ENCODE measurements around the gene PLS3. TPM values are rescaled to one million over a fixed set of nuclear protein-coding genes. Genes with fewer than 3 reads are reported as not detected.

The PLS3 gene
- total RNA-seq, 3 donors from 2014 or later, result 9.7 to 33.0 (median 27.5) TPM

- H3K4me1 ChIP-seq (ENCODE audit: low read depth), result no peaks in the 10 kb centered on the region
- DNase-seq (no peak), ATAC-seq (no peak)
- no peak for TF ChIP-seq CTCF (IDR thresholded peaks at IDR 0.05)
- H3K4me3 ChIP-seq, result no peak overlapping the region
- intact Hi-C loops (cut with DNase I, micrococcal nuclease), result no loop called here
- no peaks in the 10 kb centered on the region for H3K9me3 ChIP-seq
- no peaks in the 10 kb centered on the region for H3K36me3 ChIP-seq (ENCODE audit: low read depth)
These were observed 48.6 kb downstream of the PLS3 start for GRCh38 chrX:115609621-115610020.

- no peak for TF ChIP-seq CTCF (IDR thresholded peaks at IDR 0.05)
- H3K9me3 ChIP-seq, result no peaks in the 10 kb centered on the region
- DNase-seq (no peak), ATAC-seq (no peak)
- intact Hi-C loops (cut with DNase I, micrococcal nuclease), result no loop called here
- H3K4me3 ChIP-seq, result no peak overlapping the region
- H3K36me3 ChIP-seq (ENCODE audit: low read depth), result no peaks in the 10 kb centered on the region
- H3K4me1 ChIP-seq (ENCODE audit: low read depth), result no peaks in the 10 kb centered on the region
These were observed 56.1 kb downstream of the PLS3 start for GRCh38 chrX:115616943-115617563.

- no peaks in the 10 kb centered on the region for H3K4me1 ChIP-seq (ENCODE audit: low read depth)
- TF ChIP-seq CTCF (IDR thresholded peaks at IDR 0.05), result no peak
- H3K36me3 ChIP-seq (ENCODE audit: low read depth), result no peaks in the 10 kb centered on the region
- H3K9me3 ChIP-seq, result no peaks in the 10 kb centered on the region
- H3K4me3 ChIP-seq, result no peak overlapping the region
- DNase-seq, result no peak
- intact Hi-C loops (cut with DNase I, micrococcal nuclease), result no loop called here
- ATAC-seq, result no peak
These were observed 61.6 kb downstream of the PLS3 start for GRCh38 chrX:115622534-115622933.

- DNase-seq, result no peak
- no peaks in the 10 kb centered on the region for H3K36me3 ChIP-seq (ENCODE audit: low read depth)
- TF ChIP-seq CTCF (IDR thresholded peaks at IDR 0.05), result no peak
- no peak for ATAC-seq
- no peaks in the 10 kb centered on the region for H3K9me3 ChIP-seq
- intact Hi-C loops (cut with DNase I, micrococcal nuclease), result no loop called here
- no peak overlapping the region for H3K4me3 ChIP-seq
- no peaks in the 10 kb centered on the region for H3K4me1 ChIP-seq (ENCODE audit: low read depth)
These were observed 63.9 kb downstream of the PLS3 start for GRCh38 chrX:115624916-115625315.

GRCh38 chrX:115625572-115626301 lies 64.8 kb downstream of the PLS3 start:
- ATAC-seq, result no peak
- TF ChIP-seq CTCF (IDR thresholded peaks at IDR 0.05), result no peak

More at GRCh38 chrX:115625572-115626301, 64.8 kb downstream of the PLS3 start:
- H3K36me3 ChIP-seq (ENCODE audit: low read depth), result no peaks in the 10 kb centered on the region
- no peaks in the 10 kb centered on the region for H3K9me3 ChIP-seq
- H3K4me1 ChIP-seq (ENCODE audit: low read depth), result no peaks in the 10 kb centered on the region
- H3K4me3 ChIP-seq, result no peak overlapping the region
- no peak for DNase-seq
- intact Hi-C loops (cut with DNase I, micrococcal nuclease), result no loop called here
